NCI-H2171 treated with DMSO at 0.1 percent for 48 hours (cell line): ENCODE data around the gene B3GAT1.
"Not testable (repeated sequence)": the region's sequence is repeated elsewhere in the genome, so short reads cannot be mapped to it uniquely, and the experiment has no call there.

ENCODE experiments used
- DNase-seq: peaks from one replicate; lab custom pipeline; 2025; lab: John Stamatoyannopoulos, UW

B3GAT1 gene, protein sequence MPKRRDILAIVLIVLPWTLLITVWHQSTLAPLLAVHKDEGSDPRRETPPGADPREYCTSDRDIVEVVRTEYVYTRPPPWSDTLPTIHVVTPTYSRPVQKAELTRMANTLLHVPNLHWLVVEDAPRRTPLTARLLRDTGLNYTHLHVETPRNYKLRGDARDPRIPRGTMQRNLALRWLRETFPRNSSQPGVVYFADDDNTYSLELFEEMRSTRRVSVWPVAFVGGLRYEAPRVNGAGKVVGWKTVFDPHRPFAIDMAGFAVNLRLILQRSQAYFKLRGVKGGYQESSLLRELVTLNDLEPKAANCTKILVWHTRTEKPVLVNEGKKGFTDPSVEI

GRCh38 chr11:134412203-134413042 is at the start of gene B3GAT1:
Gene B3GAT1 (minus strand): TSS chr11:134412242. CDS start chr11:134387659, 24,583 bp downstream.
- no peak for DNase-seq

DNA sequence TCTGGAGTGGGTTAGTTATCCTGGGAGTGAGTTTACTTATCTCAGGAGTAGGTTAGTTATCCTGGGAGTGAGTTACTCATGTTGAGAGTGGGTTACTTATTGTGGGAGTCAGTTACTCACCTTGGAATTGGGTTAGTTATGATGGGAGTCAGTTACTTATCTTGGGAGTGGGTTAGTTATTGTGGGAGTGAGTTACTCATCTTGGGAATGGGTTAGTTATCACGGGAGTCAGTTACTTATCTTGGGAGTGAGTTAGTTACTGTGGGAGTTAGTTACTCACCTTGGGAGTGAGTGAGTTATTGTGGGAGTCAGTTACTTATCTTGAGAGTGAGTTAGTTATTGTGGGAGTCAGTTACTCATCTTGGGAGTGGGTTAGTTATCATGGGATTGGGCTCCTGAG is 49.6 kb upstream of the B3GAT1 start:
- DNase-seq: no peak

- DNase-seq: peak; percentile 9
Measured at GRCh38 chr11:134460881-134461280, 48.8 kb upstream of the B3GAT1 start.

- DNase-seq: no peak
Measured at GRCh38 chr11:134460062-134460561, 48.1 kb upstream of the B3GAT1 start.

DNA sequence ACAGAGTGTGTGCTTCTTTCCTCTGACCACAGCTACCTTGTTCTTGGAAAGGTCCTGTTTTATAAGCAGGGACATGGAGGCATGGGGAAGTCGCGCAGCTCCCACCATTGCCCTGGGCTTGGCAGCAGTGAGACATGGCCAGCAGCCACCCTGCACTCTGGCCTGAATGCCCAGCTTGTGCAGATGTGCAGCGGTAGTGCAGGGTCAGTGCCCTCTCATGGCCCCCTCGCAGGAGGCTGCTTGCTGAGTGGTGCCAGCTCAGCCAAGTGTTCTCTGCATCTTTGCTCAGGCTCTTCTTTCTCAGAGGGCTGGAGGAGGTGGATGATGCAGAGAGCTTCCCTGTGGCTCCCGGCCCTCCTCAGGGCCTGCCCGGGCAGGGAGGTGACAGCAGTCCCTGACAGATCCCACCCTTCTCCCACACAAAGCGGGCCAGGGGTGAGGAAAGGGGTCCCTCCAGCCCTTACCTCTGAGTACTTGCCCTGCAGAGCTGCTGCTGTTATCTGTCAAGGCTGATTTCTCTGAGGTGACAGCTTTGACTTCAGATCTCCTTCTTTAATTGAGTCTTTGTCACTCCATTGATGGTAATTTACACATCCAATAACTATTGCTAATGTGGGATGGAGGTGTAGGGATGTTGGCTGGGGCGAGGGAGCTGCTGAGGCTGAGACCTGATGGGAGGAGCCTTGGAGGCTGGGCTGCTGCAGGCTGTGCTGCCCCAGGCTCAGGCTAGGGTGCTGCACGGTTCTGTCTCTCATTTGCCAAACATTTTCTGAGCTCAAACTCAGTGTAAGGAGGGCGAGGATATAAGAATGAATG is 47.4 kb upstream of the B3GAT1 start:
- DNase-seq: no peak

- DNase-seq: not testable (repeated sequence)
Measured at GRCh38 chr11:134457411-134458007, 45.5 kb upstream of the B3GAT1 start.

- DNase-seq: no peak
Measured at GRCh38 chr11:134455516-134455915, 43.5 kb upstream of the B3GAT1 start.

- DNase-seq: no peak
Measured at GRCh38 chr11:134454146-134454690, 42.2 kb upstream of the B3GAT1 start.

DNA sequence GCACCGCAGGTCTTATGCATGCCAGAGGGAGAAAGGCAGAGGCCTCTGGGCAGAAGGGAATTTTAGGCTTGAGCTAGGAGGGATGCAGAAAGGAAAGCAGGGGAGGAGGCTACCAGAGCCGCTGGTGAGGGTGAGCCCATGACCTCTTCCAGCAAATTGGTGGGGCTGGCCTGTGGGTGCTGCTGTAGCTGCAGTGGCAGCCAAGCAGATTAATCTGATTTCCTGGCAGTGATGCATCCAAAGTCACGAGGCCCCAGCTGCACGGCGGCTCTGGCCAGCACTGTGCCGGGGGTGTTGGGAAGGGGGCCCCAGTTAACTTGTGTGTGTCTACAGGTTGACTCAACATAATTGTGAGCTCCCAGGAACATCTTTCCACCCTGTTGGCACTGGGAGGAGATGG is 41.4 kb upstream of the B3GAT1 start:
- DNase-seq: no peak

GRCh38 chr11:134452838-134453155 is 40.8 kb upstream of the B3GAT1 start:
- DNase-seq: no peak

DNA sequence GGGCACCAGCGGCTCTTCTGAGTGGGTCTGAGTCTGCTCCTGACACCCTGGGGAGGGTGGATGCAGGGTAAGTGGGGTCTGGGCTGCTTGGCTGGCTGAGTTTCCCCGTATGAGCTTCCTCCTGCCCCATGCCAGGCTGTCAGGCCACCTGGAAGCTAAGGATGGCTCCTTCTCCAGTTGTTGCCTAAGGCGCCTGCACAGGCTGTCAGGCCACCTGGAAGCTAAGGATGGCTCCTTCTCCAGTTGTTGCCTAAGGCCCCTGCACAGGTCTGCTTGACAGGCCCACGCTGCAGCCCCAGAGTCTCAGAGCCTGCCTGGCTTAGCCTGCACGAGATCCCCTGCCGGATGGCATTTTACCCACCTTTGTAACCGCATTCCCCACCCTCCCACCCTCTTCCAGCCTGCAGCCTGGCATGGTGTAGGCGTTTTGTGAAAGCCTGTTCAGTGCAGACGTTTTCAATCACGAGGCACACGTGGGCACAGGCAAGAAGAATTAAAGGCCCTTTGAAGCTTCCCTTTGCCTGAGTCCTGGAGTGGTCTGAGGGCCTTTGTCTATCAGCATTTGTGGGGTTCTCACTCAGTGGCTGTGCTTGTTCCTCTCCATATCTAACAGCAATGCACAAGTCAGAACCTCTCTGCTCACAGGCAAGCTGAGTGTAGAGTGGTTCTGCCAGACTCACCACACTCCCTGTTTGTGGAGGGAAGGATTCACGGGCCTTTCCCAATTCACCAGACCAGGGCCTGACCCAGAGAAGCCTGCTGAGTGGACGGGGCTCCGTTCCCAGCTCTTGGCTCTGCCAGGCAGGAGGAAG is 40.2 kb upstream of the B3GAT1 start:
- DNase-seq: no peak

DNA sequence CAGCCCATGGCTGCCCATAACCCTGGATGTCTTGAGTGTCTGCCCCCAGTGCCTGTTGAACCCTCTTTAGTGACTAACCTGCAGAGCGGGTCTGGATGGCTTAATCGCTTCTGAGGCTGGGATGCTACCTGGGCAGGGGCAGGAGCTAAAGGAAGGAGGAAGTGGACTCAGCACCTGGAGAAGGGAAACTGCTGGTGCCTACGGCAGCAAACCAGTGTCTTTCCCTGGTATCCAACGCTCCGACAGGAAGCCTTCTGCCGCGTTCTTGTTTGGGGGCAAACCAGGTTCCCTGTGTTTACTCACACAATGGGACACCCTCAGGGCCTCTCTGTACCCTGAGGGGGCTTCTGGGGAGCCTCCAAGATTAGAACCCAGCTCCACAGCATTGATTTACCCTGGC is 38.1 kb upstream of the B3GAT1 start:
- no peak for DNase-seq

DNA sequence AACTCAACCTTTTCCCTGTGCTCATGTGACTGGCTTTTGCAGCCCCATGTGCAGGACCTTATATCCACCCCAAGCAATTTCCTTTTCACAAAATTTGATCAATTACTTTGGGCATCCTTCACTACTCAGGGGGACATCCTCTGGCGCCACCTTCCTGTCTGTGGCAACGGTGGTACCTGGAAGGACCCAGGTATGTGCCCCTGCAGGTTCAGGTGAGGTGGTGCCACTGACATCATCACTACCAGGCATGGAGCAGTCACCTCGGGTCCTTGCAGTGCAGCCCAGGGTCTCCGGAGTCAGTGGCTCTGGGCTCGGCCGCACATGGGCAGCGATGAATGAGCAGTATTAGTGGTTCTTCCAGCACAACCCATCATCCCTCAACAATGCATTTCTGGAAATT is 37.7 kb upstream of the B3GAT1 start:
- DNase-seq: no peak

DNA sequence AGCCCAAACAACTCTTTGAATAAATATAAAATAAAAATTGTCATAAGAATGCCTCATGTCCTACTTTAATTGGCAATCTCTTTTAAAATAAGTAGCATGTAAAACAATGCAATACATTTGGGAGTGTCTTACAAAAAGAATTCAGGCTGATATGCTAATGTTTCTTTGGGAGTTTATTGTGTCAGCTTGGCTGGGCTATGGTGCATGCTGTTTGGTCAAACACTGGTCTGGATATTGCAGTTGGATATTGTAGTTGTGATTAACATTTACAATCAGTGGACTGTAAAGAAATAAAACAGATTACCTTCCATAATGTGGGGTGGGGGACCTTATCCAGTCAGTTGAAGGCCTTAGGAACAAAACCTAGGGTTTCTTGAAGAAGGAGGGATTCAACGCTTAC is 37.0 kb upstream of the B3GAT1 start:
- DNase-seq: no peak

GRCh38 chr11:134447696-134448095 is 35.7 kb upstream of the B3GAT1 start:
- DNase-seq: no peak

- peak; percentile 38 for DNase-seq
Measured at GRCh38 chr11:134445601-134446325, 33.7 kb upstream of the B3GAT1 start.

DNA sequence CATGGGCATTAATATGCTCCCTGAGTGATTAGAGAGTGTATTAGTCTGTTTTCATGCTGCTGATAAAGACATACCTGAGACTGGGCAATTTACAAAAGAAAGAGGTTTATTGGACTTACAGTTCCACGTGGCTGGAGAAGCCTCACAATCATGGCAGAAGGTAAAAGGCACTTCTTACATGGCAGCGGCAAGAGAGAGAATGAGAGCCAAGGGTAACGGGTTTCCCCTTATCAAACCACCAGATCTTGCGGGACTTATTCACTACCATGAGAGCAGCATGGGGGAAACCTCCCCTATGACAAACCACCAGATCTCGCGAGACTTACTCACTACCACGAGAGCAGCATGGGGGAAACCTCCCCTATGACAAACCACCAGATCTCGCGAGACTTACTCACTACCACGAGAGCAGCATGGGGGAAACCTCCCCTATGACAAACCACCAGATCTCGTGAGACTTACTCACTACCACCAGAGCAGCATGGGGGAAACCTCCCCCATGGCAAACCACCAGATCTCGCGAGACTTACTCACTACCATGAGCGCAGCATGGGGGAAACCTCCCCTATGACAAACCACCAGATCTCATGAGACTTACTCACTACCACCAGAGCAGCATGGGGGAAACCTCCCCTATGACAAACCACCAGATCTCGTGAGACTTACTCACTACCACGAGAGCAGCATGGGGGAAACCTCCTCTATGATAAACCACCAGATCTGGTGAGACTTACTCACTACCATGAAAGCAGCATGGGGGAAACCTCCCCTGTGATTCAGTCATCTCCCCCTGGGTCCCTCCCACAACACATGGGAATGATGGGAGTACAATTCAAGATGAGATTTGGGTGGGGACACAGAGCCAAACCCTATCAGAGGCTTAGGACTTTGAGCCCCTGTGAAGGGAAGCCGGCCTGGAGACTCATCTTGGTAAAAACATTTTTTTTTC is 32.4 kb upstream of the B3GAT1 start:
- not testable (repeated sequence) for DNase-seq

DNA sequence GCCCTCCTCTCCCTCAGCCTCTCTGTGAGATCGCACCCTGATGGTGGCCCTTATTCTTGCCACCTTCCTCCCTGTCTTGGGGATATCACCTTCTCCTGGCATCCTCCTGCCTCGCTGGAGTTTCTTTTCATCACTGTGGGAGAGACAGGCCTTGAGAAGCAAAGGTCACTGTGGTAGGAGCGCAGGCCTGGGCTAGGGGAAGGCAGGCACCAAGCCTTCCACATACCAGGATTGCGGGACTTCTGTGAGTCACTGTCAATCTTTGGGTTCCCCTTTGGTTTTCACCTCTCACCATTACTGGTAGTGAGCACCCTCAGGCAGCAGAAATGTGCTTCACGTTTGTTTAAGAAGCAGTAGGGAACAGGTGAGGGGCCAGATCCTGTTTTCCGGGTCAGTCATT is 31.2 kb upstream of the B3GAT1 start:
- DNase-seq: no peak

DNA sequence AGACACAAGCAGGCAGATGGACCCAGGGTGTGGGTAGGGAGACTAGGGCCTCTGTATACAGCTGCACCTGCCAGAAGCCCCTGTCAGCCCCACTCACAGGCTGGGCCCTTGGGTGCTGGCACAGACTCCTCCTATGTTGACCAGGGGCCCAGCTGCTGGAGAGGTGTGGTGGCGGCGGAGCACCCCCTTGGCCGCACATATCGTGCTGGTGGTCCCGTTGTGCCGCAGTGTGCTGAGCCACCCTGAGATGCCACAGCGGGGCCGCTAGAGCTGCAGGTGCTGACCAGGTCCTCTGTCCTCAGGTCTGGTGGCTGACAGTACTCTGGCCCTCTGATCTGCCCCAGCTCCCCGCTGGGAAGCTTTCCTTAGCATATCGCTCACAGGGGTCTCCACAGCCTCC is 30.2 kb upstream of the B3GAT1 start:
- no peak for DNase-seq
